Left ventricle myocardium inferior (tissue), 1 donor: ENCODE results near the gene KCTD11. TPM values are rescaled to one million over a fixed set of nuclear protein-coding genes. Genes with fewer than 3 reads are reported as not detected.
A peak's percentile ranks its signal among the peaks of the same experiment; 100 is the strongest.

Source experiments
- DNase-seq: peaks from one replicate; pipeline ENCODE4 v3.0.0-alpha.2; 2020
- H3K27ac ChIP-seq: fragments of 200-600 bp; replicated peaks from 2 replicates; pipeline ENCODE4 v1.8.0; 2021
- H3K27me3 ChIP-seq: fragments of 200-600 bp; 2 replicates; pipeline ENCODE4 v1.8.0; 2021; ENCODE audit warnings: low read depth
- H3K36me3 ChIP-seq: fragments of 200-600 bp; 2 replicates; pipeline ENCODE4 v1.8.0; 2021
- H3K4me1 ChIP-seq: fragments of 200-600 bp; 2 replicates; pipeline ENCODE4 v1.8.0; 2021
- H3K4me3 ChIP-seq: fragments of 200-600 bp; 2 replicates; pipeline ENCODE4 v1.8.0; 2021; ENCODE audit warnings: mild to moderate bottlenecking, moderate library complexity
- H3K9me3 ChIP-seq: fragments of 200-600 bp; replicated peaks from 2 replicates; pipeline ENCODE4 v1.8.0; 2021
- CTCF ChIP-seq: fragments of 200-600 bp; IDR thresholded peaks from 2 replicates; pipeline ENCODE4 v1.8.0; 2021; ENCODE audit warnings: antibody characterized with exemption, mild to moderate bottlenecking, borderline replicate concordance
- intact Hi-C: fragments of 100-400 bp; cut with micrococcal nuclease; formaldehyde crosslinking; loops from one replicate; pipeline ENCODE4 v1.11.0; 2022
- total RNA-seq: library from RNA; stranded (reverse); fragmentation: NEBNext Ultra II Directional; extraction: Animal tissue kit (Norgen Biotek cat#: 25700); gene quantifications from one replicate; pipeline ENCODE4 v1.2.1, GENCODE V29; 2021
- donor health status: DM: no; HTN: yes; CAD: no; lungs with severe emphysema.

Gene KCTD11
- total RNA-seq, 1 donor from 2014 or later, result 3.9 TPM

GRCh38 chr17:7343250-7343649 is 8.7 kb upstream of the KCTD11 start:
- intact Hi-C loops, result loop anchor here (10.0 kb wide), 1 partner anchor 68 kb away; no protein-coding TSS in a partner anchor
- DNase-seq, result no peak

GRCh38 chr17:7346761-7347614 is 5.0 kb upstream of the KCTD11 start:
- TF ChIP-seq CTCF, result no peak
- Histone ChIP-seq H3K4me3 (no peak overlapping the region), H3K27ac (no peak overlapping the region), H3K4me1 (peaks cover 32% of the 10 kb centered on the region), H3K36me3 (no peaks in the 10 kb centered on the region), H3K27me3 (peaks cover under 1% of the 10 kb centered on the region), H3K9me3 (no peaks in the 10 kb centered on the region)
- DNase-seq, result no peak
- intact Hi-C loops, result loop anchor here (10.0 kb wide), 1 partner anchor 72 kb away; no protein-coding TSS in a partner anchor

More at GRCh38 chr17:7343250-7343649, 8.7 kb upstream of the KCTD11 start:
- Histone ChIP-seq H3K27ac (no peak overlapping the region), H3K9me3 (no peaks in the 10 kb centered on the region), H3K4me3 (no peak overlapping the region), H3K4me1 (no peaks in the 10 kb centered on the region), H3K36me3 (no peaks in the 10 kb centered on the region), H3K27me3 (peaks cover 37% of the 10 kb centered on the region)
- TF ChIP-seq CTCF, result no peak

GRCh38 chr17:7347630-7348477 is 4.1 kb upstream of the KCTD11 start:
- intact Hi-C loops, result loop anchor here (10.0 kb wide), 1 partner anchor 73 kb away; no protein-coding TSS in a partner anchor
- no peaks in the 10 kb centered on the region for H3K36me3 ChIP-seq
- no peak for DNase-seq
- H3K4me3 ChIP-seq, result no peak overlapping the region
- H3K4me1 ChIP-seq, result peaks cover 41% of the 10 kb centered on the region
- H3K27me3 ChIP-seq, result no peaks in the 10 kb centered on the region
- no peak for TF ChIP-seq CTCF
- H3K27ac ChIP-seq, result no peak overlapping the region
- H3K9me3 ChIP-seq, result no peaks in the 10 kb centered on the region

- intact Hi-C loops, result loop anchor here (10.0 kb wide), 1 partner anchor 74 kb away; no protein-coding TSS in a partner anchor
- Histone ChIP-seq H3K4me1 (peaks cover 49% of the 10 kb centered on the region), H3K9me3 (no peaks in the 10 kb centered on the region), H3K4me3 (no peak overlapping the region), H3K27ac (peak overlapping the region; percentile 99), H3K36me3 (no peaks in the 10 kb centered on the region), H3K27me3 (no peaks in the 10 kb centered on the region)
- no peak for DNase-seq
- TF ChIP-seq CTCF, result no peak
Measured at GRCh38 chr17:7348478-7349242, 3.3 kb upstream of the KCTD11 start.

GRCh38 chr17:7352503-7352889 is 534 bp downstream of the KCTD11 start:
- Histone ChIP-seq H3K4me3 (peak overlapping the region; percentile 87), H3K36me3 (no peaks in the 10 kb centered on the region), H3K27me3 (no peaks in the 10 kb centered on the region), H3K4me1 (peaks cover 72% of the 10 kb centered on the region), H3K27ac (peak overlapping the region; percentile 99), H3K9me3 (no peaks in the 10 kb centered on the region)
- no peak for TF ChIP-seq CTCF
- no peak for DNase-seq
- intact Hi-C loops, result no loop called here
